ENCODE measurements around the gene TECPR2. TPM values are rescaled to one million over a fixed set of nuclear protein-coding genes. Genes with fewer than 3 reads are reported as not detected.
A peak's percentile ranks its signal among the peaks of the same experiment; 100 is the strongest.
"Not testable (repeated sequence)": the region's sequence is repeated elsewhere in the genome, so short reads cannot be mapped to it uniquely, and the experiment has no call there.

The TECPR2 gene
- total RNA-seq, 2 donors from 2014 or later: 12.2 to 17.2 TPM

DNA sequence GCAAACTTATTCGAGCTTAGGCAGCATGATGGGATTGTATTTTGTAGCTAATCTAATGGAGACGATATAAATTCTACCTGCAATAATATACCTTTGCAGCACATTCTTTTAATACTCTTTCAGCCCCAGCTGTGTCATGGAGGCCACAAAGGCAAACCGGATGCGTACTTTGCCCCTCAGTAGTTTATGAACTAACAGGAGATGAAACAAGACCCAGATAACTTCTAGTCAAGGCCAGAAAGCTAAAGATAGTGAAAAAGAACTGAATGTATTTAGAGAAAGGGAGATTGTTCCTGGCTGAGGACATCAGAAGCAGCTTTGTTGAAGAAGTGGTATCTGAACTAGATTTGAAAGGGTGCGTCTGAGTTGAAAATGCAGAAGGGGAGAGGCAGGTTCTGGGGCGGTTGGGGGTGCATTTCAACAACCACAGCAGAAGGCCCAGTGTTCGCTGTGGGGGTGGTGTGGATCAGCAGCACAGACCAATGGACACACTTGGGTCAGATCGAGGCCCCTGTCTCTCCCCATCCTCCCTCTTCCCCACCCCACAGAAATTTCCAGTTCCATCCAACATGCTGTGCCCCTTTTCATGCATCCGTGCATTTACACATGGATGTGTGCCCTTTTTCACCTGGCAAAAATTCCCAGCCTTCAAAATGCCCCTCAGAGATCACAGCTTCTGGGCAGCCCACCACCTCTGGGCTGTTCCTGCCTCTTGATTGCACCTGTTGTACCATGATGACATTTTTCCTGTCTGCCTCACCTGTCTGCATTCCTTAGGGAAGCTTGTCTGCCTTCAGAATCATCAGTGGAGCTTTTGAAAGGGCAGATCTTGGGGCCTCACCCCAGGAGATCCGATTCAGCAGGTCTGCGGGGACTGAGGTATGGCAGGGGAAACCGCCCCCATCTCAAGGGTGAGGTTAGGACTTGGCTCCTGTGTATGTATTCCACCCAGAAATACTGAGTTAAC lies 41.0 kb upstream of the TECPR2 start:
- no peaks in the 10 kb centered on the region for H3K9me3 Mint-ChIP-seq
- H3K4me3 Mint-ChIP-seq: no peak overlapping the region

DNA sequence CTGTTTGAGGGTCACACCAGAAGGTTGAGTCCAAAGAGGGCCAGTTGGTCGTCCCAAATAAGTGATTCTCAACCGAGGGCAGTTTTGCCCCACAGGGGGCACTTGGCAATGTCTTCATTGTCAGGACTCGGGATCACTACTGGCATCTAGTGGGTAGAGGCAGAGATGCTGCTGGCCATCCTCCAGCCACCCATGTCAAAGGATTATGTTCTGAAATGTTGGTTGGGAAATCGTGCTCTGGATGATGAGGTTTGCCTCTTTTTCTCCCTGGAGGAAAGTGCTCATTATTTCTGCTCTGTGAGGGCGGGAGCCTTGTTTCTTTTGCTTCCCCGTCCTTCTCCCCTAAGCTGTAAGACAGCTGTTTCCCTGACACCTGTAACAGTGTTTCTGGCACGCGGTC lies 39.6 kb upstream of the TECPR2 start:
- Mint-ChIP-seq H3K27ac (no peak overlapping the region), H3K36me3 (no peaks in the 10 kb centered on the region), H3K27me3 (no peaks in the 10 kb centered on the region), H3K4me1 (ENCODE audit: low read depth in 2 of 2) (peaks cover 9 to 21% of the 10 kb centered on the region in 2 donors), H3K4me3 (no peak overlapping the region), H3K9me3 (no peaks in the 10 kb centered on the region)
- DNase-seq (ENCODE audit: low spot score): no peak
- ATAC-seq: no peak

More for the DNA sequence above, 41.0 kb upstream of the TECPR2 start:
- H3K27me3 Mint-ChIP-seq: no peaks in the 10 kb centered on the region
- ATAC-seq (no peak), DNase-seq (ENCODE audit: low spot score) (no peak)
- H3K4me1 Mint-ChIP-seq (ENCODE audit: low read depth in 2 of 2): peaks cover 22 to 35% of the 10 kb centered on the region in 2 donors
- no peaks in the 10 kb centered on the region for H3K36me3 Mint-ChIP-seq
- H3K27ac Mint-ChIP-seq: peak overlapping the region; percentile 16 to 17

DNA sequence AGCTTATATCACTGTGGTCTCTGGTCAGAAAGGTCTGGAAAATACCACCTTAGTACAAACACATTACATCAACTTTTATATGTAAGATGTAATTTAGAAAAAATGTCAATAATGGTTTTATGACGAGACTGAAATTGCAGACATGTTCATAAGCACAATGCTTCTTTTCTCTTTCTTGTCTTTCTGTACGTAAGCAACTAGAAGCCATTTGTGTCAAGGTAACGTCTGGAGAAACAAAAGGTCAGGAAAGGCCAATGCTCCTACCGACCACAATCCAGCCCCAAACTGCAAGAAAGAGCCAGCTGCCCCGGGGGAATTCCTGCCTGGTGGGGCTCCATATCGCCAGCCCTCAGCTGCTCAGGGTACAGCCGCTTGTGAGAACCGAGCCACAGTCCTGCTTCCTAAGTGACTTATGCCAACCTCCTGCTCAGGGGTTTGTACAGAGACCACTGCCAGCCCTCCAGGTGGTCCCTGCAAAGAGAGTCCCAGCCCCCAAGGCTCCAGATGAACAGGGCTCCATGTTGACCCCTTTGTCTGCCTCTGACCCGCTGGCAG lies 36.9 kb upstream of the TECPR2 start:
- Mint-ChIP-seq H3K4me3 (no peak overlapping the region), H3K27ac (no peak overlapping the region), H3K27me3 (no peaks in the 10 kb centered on the region), H3K9me3 (no peaks in the 10 kb centered on the region), H3K4me1 (ENCODE audit: low read depth in 2 of 2) (peaks cover 0 to 8% of the 10 kb centered on the region in 2 donors), H3K36me3 (no peaks in the 10 kb centered on the region)
- no peak for ATAC-seq
- no peak for DNase-seq (ENCODE audit: low spot score)

DNA sequence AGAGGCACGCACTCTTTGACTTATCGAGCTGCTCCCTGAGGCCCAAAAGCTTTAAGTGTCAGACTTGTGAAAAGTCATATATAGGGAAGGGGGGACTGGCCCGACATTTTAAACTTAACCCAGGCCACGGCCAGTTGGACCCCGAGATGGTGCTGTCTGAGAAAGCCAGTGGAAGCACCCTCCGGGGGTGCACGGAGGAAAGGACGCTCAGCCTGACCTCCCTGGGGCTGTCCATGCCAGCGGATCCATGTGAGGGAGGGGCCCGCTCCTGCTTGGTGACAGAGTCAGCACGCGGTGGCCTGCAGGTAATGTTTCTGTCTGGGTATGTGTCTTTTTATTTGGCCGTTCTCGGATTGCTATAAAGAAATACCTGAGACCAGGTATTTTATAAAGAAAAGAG lies 36.2 kb upstream of the TECPR2 start:
- H3K4me1 Mint-ChIP-seq (ENCODE audit: low read depth in 2 of 2): peaks cover 0 to 4% of the 10 kb centered on the region in 2 donors
- ATAC-seq (no peak), DNase-seq (ENCODE audit: low spot score) (no peak)
- no peak overlapping the region for H3K27ac Mint-ChIP-seq
- H3K27me3 Mint-ChIP-seq: no peaks in the 10 kb centered on the region
- H3K9me3 Mint-ChIP-seq: no peaks in the 10 kb centered on the region
- H3K4me3 Mint-ChIP-seq: no peak overlapping the region
- H3K36me3 Mint-ChIP-seq: no peaks in the 10 kb centered on the region

DNA sequence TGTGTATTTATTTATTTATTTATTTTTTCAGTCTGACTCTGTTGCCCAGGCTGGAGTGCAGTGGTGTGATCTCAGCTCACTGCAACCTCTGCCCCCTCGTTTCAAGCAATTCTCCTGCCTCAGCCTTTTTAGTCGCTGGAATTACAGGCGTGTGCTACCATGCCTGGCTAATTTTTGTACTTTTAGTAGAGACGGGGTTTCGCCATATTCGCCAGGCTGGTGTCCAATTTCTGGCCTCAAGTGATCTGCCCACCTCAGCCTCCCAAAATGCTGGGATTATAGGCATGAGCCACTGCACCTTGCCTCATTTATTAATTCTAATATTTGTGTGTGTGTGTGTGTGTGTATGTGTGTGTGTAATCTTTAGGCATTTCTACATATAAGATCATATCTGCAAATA lies 33.4 kb upstream of the TECPR2 start:
- not testable (repeated sequence) for DNase-seq (ENCODE audit: low spot score); ATAC-seq; H3K27me3 Mint-ChIP-seq

DNA sequence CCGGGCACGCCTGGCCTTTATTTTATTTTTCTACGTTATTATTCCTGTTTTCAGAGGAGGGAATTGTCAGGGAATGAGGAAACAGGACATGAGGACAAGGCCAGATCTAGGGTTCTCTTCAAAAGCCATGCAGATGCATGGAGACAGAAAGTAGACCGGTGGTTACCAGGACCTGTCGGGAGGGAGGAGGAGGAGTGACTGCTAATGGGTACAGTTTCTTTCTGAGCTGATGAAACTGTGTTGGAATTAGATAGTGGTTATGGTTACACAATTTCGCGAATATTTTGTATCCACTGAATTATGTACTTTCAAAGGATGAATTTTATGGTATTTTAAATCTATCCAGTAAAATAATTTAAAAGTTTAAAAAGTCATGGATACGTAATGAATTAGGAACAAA lies 31.9 kb upstream of the TECPR2 start:
- H3K9me3 Mint-ChIP-seq: no peaks in the 10 kb centered on the region
- H3K27ac Mint-ChIP-seq: no peak overlapping the region
- no peaks in the 10 kb centered on the region for H3K36me3 Mint-ChIP-seq

More for the DNA sequence above, 33.4 kb upstream of the TECPR2 start:
- H3K4me1 Mint-ChIP-seq (ENCODE audit: low read depth in 2 of 2); H3K27ac Mint-ChIP-seq; H3K4me3 Mint-ChIP-seq; H3K9me3 Mint-ChIP-seq; H3K36me3 Mint-ChIP-seq: not testable (repeated sequence)

DNA sequence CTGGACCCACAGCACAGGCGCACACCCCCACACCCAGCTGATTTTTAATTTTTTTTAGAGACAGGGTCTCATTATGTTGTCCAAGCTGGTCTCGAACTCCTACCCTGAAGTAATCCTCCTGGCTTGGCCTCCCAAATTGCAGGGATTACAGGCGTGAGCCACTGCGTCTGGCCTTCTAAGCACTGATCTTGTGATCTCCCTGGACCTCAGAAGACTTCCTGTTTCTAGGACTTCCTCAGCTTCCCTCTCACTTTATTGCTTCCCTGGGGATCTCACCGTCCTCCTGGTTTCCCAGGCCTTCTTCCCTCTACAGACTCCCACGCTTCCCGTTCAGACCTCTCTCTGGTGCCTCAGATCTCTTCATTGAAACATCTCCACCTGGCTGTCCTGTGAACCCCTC lies 29.4 kb upstream of the TECPR2 start:
- H3K36me3 Mint-ChIP-seq: no peaks in the 10 kb centered on the region
- no peak overlapping the region for H3K27ac Mint-ChIP-seq
- H3K4me3 Mint-ChIP-seq: no peak overlapping the region
- peaks cover 0 to 3% of the 10 kb centered on the region in 2 donors for H3K4me1 Mint-ChIP-seq (ENCODE audit: low read depth in 2 of 2)
- H3K27me3 Mint-ChIP-seq: no peaks in the 10 kb centered on the region
- H3K9me3 Mint-ChIP-seq: no peaks in the 10 kb centered on the region
- no peak for ATAC-seq
- no peak for DNase-seq (ENCODE audit: low spot score)

More for the DNA sequence above, 31.9 kb upstream of the TECPR2 start:
- H3K4me3 Mint-ChIP-seq: no peak overlapping the region
- DNase-seq (ENCODE audit: low spot score) (no peak), ATAC-seq (no peak)
- peaks cover 0 to 4% of the 10 kb centered on the region in 2 donors for H3K4me1 Mint-ChIP-seq (ENCODE audit: low read depth in 2 of 2)
- no peaks in the 10 kb centered on the region for H3K27me3 Mint-ChIP-seq

DNA sequence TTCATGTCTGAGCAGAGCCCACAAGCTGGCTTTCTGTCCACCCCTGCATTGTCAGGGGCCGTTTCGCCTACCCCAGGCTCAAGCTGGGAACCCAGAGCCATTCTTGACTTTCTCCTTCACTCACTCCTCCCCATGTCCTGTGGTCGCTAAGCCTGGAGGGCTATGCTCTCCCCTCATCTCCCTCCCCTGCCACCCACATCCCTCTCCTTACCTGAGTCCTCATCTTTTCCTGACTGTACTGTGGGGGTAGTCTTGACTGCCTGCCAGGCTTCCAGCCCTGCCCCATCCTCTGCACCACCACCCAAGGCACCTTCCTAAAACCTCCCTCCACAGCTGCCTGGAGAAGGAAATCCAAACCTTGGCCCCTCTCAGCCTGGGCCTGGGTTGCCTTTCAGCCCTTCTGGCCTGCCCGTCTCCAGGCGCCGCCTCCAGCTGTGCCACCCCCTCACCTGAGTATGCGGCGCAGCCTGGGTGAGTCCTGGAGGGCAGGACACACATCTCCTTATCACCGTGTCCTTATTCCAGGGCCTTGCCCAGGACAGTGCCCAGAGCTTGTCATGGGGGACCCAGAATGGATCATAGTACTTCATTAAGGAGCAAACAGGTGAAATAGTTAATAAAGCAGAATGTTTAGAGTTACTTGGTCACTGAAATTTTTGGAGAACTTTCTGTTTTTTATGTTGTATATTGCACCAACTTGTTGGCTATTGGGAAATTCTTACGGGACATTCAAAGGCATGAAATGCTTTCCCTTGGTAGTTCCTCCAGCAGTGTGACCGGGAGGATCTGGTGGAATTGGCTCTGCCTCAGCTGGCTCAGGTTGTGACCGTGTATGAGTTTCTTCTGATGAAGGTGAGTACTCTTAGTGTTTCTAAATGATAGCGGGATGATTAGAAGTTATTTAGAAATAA lies 28.7 kb upstream of the TECPR2 start:
- DNase-seq (ENCODE audit: low spot score): no peak
- Mint-ChIP-seq H3K4me1 (ENCODE audit: low read depth in 2 of 2) (no peaks in the 10 kb centered on the region), H3K4me3 (no peak overlapping the region), H3K27ac (no peak overlapping the region), H3K27me3 (no peaks in the 10 kb centered on the region), H3K36me3 (no peaks in the 10 kb centered on the region), H3K9me3 (no peaks in the 10 kb centered on the region)
- ATAC-seq: peak in 1 of 2 donors; percentile 36

DNA sequence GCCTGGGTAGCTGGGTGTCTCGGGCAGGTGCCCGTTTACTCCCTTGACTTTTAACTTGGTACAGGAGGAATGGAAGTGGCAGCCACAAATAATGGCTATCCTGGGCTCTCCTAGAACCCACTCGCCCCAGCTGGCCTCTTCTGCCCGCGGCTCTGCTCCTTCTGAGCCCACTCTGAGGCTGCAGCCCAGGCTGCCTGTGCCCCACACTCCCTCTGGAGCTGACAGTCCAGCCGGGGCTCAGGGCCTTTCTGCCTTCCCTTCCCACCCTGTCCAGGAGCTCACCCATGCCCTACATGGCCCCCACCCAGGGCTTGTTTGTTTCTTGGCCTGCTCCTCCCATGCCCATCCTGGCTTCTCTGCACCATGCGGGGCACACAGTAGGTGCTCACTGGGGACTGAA lies 27.6 kb upstream of the TECPR2 start:
- H3K9me3 Mint-ChIP-seq: no peaks in the 10 kb centered on the region
- H3K27ac Mint-ChIP-seq: no peak overlapping the region
- no peaks in the 10 kb centered on the region for H3K27me3 Mint-ChIP-seq
- no peaks in the 10 kb centered on the region for H3K4me1 Mint-ChIP-seq (ENCODE audit: low read depth in 2 of 2)
- H3K4me3 Mint-ChIP-seq: no peak overlapping the region
- no peak for DNase-seq (ENCODE audit: low spot score)
- H3K36me3 Mint-ChIP-seq: no peaks in the 10 kb centered on the region
- ATAC-seq: no peak

DNA sequence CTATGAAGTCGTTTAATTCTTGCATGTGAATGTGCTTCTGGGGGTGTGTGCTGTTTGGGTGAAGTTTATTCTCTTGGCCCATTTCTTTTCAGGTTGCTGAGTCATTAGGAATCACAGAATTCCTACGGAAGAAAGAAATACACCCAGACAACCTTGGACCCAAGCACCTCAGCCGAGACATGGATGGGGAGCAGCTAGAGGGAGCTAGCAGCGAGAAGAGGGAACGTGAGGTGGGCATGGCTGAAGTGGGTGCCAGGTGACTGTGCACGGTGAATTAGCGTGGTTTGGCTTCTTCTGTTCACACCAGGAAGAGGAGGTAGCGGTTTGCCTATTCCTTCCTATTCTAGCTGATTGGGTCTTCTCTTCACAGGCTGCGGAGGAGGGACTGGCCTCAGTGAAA lies 24.0 kb upstream of the TECPR2 start:
- H3K9me3 Mint-ChIP-seq: no peaks in the 10 kb centered on the region
- H3K36me3 Mint-ChIP-seq: peaks cover 4% of the 10 kb centered on the region
- no peaks in the 10 kb centered on the region for H3K27me3 Mint-ChIP-seq
- no peak for ATAC-seq
- H3K4me1 Mint-ChIP-seq (ENCODE audit: low read depth in 2 of 2): no peaks in the 10 kb centered on the region
- no peak overlapping the region for H3K4me3 Mint-ChIP-seq
- H3K27ac Mint-ChIP-seq: no peak overlapping the region
- no peak for DNase-seq (ENCODE audit: low spot score)

DNA sequence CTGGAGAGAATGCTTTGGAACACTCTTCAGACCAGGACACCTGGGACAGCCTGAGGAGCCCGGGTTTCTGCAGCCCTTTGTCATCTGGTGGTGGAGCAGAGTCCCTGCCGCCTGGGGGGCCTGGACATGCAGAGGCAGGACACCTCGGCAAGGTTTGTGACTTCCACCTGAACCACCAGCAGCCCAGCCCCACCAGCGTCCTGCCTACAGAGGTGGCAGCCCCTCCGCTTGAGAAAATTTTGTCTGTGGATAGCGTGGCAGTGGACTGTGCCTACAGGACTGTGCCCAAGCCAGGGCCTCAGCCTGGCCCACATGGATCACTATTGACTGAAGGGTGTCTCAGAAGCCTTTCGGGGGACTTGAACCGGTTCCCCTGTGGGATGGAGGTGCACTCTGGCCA lies 21.2 kb upstream of the TECPR2 start:
- Mint-ChIP-seq H3K4me3 (no peak overlapping the region), H3K4me1 (ENCODE audit: low read depth in 2 of 2) (no peaks in the 10 kb centered on the region), H3K36me3 (peaks cover 8% of the 10 kb centered on the region), H3K27ac (no peak overlapping the region), H3K9me3 (no peaks in the 10 kb centered on the region), H3K27me3 (no peaks in the 10 kb centered on the region)
- DNase-seq (ENCODE audit: low spot score) (no peak), ATAC-seq (no peak)

DNA sequence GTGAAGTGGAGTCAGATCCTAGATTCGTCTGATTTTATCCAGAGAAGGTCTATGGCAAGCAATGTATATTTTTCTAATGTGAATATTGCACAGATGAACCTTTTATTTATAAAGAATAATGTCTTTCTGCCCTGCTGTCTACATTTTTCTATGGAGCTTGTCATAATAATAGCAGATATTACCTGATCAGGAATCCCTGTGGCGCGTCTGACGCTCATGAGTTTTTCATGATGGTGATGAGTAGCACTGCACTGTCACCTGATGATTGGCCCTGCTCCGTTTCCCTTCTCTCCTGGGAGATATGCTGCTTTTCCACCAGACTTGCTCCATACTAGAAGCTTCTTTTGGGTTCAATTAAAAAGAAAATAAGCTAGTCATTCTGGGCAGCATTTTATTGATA lies 20.5 kb upstream of the TECPR2 start:
- ATAC-seq (no peak), DNase-seq (ENCODE audit: low spot score) (no peak)
- no peaks in the 10 kb centered on the region for H3K9me3 Mint-ChIP-seq
- no peaks in the 10 kb centered on the region for H3K27me3 Mint-ChIP-seq
- H3K4me1 Mint-ChIP-seq (ENCODE audit: low read depth in 2 of 2): no peaks in the 10 kb centered on the region
- H3K27ac Mint-ChIP-seq: no peak overlapping the region
- H3K4me3 Mint-ChIP-seq: no peak overlapping the region
- peaks cover 8% of the 10 kb centered on the region for H3K36me3 Mint-ChIP-seq

DNA sequence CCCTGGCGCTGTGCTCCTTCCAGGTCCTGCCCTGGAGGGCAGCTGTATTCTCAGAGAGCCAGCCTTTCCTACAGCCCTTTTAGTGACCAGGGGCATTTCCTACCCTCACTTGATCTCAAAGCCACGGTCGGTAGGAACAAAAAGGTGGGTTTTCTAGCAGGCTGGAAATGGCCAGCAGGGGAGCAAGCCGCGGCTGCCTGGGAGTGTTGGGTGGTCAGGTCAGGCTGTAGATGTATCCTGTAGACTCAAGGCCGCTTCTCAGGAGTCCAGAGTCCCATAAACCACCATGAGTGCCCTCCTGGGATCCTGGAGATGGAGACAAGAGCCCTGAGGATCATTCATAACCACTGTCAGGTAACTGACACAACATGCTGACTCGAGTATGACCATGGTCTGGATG lies 18.7 kb upstream of the TECPR2 start:
- ATAC-seq (no peak), DNase-seq (ENCODE audit: low spot score) (no peak)
- no peak overlapping the region for H3K27ac Mint-ChIP-seq
- no peaks in the 10 kb centered on the region for H3K9me3 Mint-ChIP-seq
- no peaks in the 10 kb centered on the region for H3K4me1 Mint-ChIP-seq (ENCODE audit: low read depth in 2 of 2)
- H3K27me3 Mint-ChIP-seq: no peaks in the 10 kb centered on the region
- peaks cover 8% of the 10 kb centered on the region for H3K36me3 Mint-ChIP-seq
- H3K4me3 Mint-ChIP-seq: no peak overlapping the region

DNA sequence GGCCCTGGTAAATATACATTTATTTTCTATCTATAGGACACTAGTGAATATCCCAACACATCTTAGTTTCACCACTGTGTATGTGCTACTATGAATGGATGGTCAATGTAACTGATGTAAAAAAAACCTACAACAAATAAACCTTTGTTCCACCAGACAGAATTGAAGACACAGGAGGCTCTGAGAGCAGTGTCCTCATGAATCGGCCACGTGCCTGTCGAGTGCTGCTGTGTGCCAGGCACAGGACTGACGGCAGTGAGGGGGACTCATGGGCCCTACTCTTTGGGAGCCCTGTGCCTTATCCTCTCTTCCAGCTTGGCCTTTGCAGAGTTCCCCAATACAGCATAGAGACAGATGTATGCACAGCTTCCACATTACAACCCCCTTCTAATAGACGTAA lies 18.3 kb upstream of the TECPR2 start:
- DNase-seq (ENCODE audit: low spot score): no peak
- H3K9me3 Mint-ChIP-seq: no peaks in the 10 kb centered on the region
- no peaks in the 10 kb centered on the region for H3K4me1 Mint-ChIP-seq (ENCODE audit: low read depth in 2 of 2)
- ATAC-seq: no peak
- no peaks in the 10 kb centered on the region for H3K27me3 Mint-ChIP-seq
- H3K36me3 Mint-ChIP-seq: peaks cover 8% of the 10 kb centered on the region
- no peak overlapping the region for H3K4me3 Mint-ChIP-seq
- peak overlapping the region in 1 of 2 donors; percentile 62 for H3K27ac Mint-ChIP-seq
